Measurements from ENCODE around the gene MARCKSL1.

- TF ChIP-seq, protein P1, sequence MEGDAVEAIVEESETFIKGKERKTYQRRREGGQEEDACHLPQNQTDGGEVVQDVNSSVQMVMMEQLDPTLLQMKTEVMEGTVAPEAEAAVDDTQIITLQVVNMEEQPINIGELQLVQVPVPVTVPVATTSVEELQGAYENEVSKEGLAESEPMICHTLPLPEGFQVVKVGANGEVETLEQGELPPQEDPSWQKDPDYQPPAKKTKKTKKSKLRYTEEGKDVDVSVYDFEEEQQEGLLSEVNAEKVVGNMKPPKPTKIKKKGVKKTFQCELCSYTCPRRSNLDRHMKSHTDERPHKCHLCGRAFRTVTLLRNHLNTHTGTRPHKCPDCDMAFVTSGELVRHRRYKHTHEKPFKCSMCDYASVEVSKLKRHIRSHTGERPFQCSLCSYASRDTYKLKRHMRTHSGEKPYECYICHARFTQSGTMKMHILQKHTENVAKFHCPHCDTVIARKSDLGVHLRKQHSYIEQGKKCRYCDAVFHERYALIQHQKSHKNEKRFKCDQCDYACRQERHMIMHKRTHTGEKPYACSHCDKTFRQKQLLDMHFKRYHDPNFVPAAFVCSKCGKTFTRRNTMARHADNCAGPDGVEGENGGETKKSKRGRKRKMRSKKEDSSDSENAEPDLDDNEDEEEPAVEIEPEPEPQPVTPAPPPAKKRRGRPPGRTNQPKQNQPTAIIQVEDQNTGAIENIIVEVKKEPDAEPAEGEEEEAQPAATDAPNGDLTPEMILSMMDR (IDR thresholded peaks at IDR 0.05): no peak
- no peak for TF ChIP-seq EP300 (IDR thresholded peaks at IDR 0.05)
- TF ChIP-seq POLR2A (IDR thresholded peaks at IDR 0.05): no peak
Observed at GRCh38 chr1:32291145-32291707, 44.8 kb downstream of the MARCKSL1 start.
